Measurements from ENCODE around the gene NPY5R.

The NPY5R gene

DNA sequence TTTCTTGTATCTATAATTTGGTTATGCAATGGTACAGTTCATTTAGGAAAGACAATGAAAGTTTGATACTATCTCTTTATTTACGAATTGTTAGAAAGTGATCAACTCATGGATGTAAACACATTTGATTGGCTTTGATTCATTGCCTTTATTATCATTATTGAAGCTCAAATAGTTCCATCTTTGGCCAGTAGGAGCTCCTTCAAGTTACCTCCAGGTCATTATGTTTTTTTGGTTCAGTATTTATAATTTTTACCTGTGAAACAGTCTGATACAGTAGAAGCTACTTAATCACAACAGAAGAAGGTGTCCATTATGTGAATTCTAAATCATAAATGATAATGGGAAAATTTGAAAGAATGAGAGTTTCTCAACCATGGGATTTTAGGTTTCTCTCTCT, 12.4 kb downstream of the NPY5R start:
- no peak overlapping the region for H3K27ac ChIP-seq (ENCODE audit: low read depth, low read length)
- H4K20me1 ChIP-seq (ENCODE audit: control insufficient read depth, insufficient read depth, low read depth, low read length): no peaks in the 10 kb centered on the region
- H3K4me1 ChIP-seq (ENCODE audit: control insufficient read depth, low read length): no peaks in the 10 kb centered on the region
- H3K4me2 ChIP-seq (ENCODE audit: low read length): no peak overlapping the region
- H3K27me3 ChIP-seq (ENCODE audit: control insufficient read depth, low read length): no peaks in the 10 kb centered on the region
- TF ChIP-seq, protein P1, sequence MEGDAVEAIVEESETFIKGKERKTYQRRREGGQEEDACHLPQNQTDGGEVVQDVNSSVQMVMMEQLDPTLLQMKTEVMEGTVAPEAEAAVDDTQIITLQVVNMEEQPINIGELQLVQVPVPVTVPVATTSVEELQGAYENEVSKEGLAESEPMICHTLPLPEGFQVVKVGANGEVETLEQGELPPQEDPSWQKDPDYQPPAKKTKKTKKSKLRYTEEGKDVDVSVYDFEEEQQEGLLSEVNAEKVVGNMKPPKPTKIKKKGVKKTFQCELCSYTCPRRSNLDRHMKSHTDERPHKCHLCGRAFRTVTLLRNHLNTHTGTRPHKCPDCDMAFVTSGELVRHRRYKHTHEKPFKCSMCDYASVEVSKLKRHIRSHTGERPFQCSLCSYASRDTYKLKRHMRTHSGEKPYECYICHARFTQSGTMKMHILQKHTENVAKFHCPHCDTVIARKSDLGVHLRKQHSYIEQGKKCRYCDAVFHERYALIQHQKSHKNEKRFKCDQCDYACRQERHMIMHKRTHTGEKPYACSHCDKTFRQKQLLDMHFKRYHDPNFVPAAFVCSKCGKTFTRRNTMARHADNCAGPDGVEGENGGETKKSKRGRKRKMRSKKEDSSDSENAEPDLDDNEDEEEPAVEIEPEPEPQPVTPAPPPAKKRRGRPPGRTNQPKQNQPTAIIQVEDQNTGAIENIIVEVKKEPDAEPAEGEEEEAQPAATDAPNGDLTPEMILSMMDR (IDR thresholded peaks at IDR 0.05; ENCODE audit: low read depth, low read length, poor library complexity, severe bottlenecking): no peak
- TF ChIP-seq EZH2phosphoT487 (IDR thresholded peaks at IDR 0.05; ENCODE audit: borderline replicate concordance, low read length): no peak
- no peaks in the 10 kb centered on the region for H3K9me3 ChIP-seq (ENCODE audit: control insufficient read depth, insufficient read depth, low read length)
- no peaks in the 10 kb centered on the region for H3K79me2 ChIP-seq (ENCODE audit: control insufficient read depth, low read length)
- H3K36me3 ChIP-seq (ENCODE audit: control insufficient read depth, low read length): no peaks in the 10 kb centered on the region
- no peak overlapping the region for H3K4me3 ChIP-seq (ENCODE audit: low read length)
- no peaks in the 10 kb centered on the region for H3K9me2 ChIP-seq (replicated peaks; ENCODE audit: control insufficient read depth, low read length)
- no peaks in the 10 kb centered on the region for H3F3A ChIP-seq (ENCODE audit: control insufficient read depth, insufficient read depth)

DNA sequence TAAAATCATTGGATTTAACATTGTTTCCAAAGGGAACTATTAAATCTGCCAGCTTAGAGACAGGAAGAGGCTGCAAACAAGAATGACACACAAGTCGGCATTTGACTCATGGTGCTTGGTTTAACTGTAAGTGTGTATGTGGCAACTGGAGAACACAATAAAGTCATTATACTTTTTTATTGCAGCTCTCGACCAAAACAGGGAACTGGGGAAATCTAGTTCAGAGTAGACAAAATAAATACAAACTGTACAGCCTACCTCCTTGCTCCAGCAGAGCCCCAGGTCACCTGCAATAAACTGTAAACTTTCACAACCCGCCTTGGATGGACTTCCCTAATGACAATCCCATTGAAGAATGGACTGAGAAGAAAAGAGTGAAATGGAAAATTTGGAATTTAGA, 24.0 kb downstream of the NPY5R start:
- H3K27me3 ChIP-seq (ENCODE audit: control insufficient read depth, low read length): no peaks in the 10 kb centered on the region
- no peaks in the 10 kb centered on the region for H3F3A ChIP-seq (ENCODE audit: control insufficient read depth, insufficient read depth)
- TF ChIP-seq EZH2phosphoT487 (IDR thresholded peaks at IDR 0.05; ENCODE audit: borderline replicate concordance, low read length): no peak
- TF ChIP-seq, protein P1 (IDR thresholded peaks at IDR 0.05; ENCODE audit: low read depth, low read length, poor library complexity, severe bottlenecking): no peak
- no peaks in the 10 kb centered on the region for H4K20me1 ChIP-seq (ENCODE audit: control insufficient read depth, insufficient read depth, low read depth, low read length)
- H3K4me2 ChIP-seq (ENCODE audit: low read length): no peak overlapping the region
- H3K27ac ChIP-seq (ENCODE audit: low read depth, low read length): no peak overlapping the region
- no peaks in the 10 kb centered on the region for H3K4me1 ChIP-seq (ENCODE audit: control insufficient read depth, low read length)
- no peaks in the 10 kb centered on the region for H3K9me3 ChIP-seq (ENCODE audit: control insufficient read depth, insufficient read depth, low read length)
- H3K79me2 ChIP-seq (ENCODE audit: control insufficient read depth, low read length): no peaks in the 10 kb centered on the region
- no peaks in the 10 kb centered on the region for H3K36me3 ChIP-seq (ENCODE audit: control insufficient read depth, low read length)
- no peak overlapping the region for H3K4me3 ChIP-seq (ENCODE audit: low read length)
- no peaks in the 10 kb centered on the region for H3K9me2 ChIP-seq (replicated peaks; ENCODE audit: control insufficient read depth, low read length)

DNA sequence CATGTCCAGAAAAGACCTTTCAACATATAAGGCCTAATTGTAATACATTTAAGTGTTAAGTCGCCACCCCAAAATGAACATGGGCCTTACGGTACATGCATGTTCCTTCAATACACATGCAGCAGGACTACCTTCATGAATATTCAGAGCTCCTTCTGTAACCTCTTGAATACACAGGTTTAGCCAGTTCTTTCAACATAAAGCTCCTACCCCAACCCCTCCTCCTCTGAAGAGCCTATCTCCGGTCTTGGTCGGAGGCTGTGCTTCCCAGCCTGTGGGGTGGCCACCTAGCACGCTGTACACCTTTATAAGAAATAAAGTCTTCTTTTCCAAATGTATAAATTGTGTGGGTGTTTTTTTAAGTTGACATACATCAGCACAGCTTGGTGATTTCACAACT, 28.3 kb downstream of the NPY5R start:
- Histone ChIP-seq H3K36me3 (ENCODE audit: control insufficient read depth, low read length) (no peaks in the 10 kb centered on the region), H3K27ac (ENCODE audit: low read depth, low read length) (no peak overlapping the region), H3K4me3 (ENCODE audit: low read length) (no peak overlapping the region)

More for the DNA sequence above, 28.3 kb downstream of the NPY5R start:
- TF ChIP-seq, protein P1 (IDR thresholded peaks at IDR 0.05; ENCODE audit: low read depth, low read length, poor library complexity, severe bottlenecking): no peak
- TF ChIP-seq EZH2phosphoT487 (IDR thresholded peaks at IDR 0.05; ENCODE audit: borderline replicate concordance, low read length): no peak
- no peaks in the 10 kb centered on the region for H3F3A ChIP-seq (ENCODE audit: control insufficient read depth, insufficient read depth)
- H3K4me1 ChIP-seq (ENCODE audit: control insufficient read depth, low read length): no peaks in the 10 kb centered on the region
- H3K79me2 ChIP-seq (ENCODE audit: control insufficient read depth, low read length): no peaks in the 10 kb centered on the region
- H3K9me3 ChIP-seq (ENCODE audit: control insufficient read depth, insufficient read depth, low read length): no peaks in the 10 kb centered on the region
- H3K4me2 ChIP-seq (ENCODE audit: low read length): no peak overlapping the region
- no peaks in the 10 kb centered on the region for H4K20me1 ChIP-seq (ENCODE audit: control insufficient read depth, insufficient read depth, low read depth, low read length)
- H3K27me3 ChIP-seq (ENCODE audit: control insufficient read depth, low read length): no peaks in the 10 kb centered on the region
- H3K9me2 ChIP-seq (replicated peaks; ENCODE audit: control insufficient read depth, low read length): no peaks in the 10 kb centered on the region
